SU-DHL-6 (cell line): ENCODE data around the gene ABLIM1.

Experiments
- EZH2phosphoT487 ChIP-seq: fragments of 200-600 bp; sonication (generic), shearing (Covaris generic); conservative IDR thresholded peaks from 2 replicates; pipeline ENCODE4 v1.6.1; 2018; ENCODE audit warnings: mild to moderate bottlenecking, antibody characterized with exemption, low read length, moderate library complexity, mixed read lengths
- TF ChIP-seq, protein P1 (sequence below): fragments of 200-600 bp; sonication (generic); IDR thresholded peaks from one replicate; pipeline ENCODE4 v1.5.1; 2017; ENCODE audit warnings: antibody characterized with exemption, mild to moderate bottlenecking, low read length, moderate library complexity; ENCODE audit not compliant: insufficient read depth, poor library complexity, severe bottlenecking

- TF ChIP-seq, protein P1, sequence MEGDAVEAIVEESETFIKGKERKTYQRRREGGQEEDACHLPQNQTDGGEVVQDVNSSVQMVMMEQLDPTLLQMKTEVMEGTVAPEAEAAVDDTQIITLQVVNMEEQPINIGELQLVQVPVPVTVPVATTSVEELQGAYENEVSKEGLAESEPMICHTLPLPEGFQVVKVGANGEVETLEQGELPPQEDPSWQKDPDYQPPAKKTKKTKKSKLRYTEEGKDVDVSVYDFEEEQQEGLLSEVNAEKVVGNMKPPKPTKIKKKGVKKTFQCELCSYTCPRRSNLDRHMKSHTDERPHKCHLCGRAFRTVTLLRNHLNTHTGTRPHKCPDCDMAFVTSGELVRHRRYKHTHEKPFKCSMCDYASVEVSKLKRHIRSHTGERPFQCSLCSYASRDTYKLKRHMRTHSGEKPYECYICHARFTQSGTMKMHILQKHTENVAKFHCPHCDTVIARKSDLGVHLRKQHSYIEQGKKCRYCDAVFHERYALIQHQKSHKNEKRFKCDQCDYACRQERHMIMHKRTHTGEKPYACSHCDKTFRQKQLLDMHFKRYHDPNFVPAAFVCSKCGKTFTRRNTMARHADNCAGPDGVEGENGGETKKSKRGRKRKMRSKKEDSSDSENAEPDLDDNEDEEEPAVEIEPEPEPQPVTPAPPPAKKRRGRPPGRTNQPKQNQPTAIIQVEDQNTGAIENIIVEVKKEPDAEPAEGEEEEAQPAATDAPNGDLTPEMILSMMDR = no peak
- TF ChIP-seq EZH2phosphoT487 = no peak
Observed at GRCh38 chr10:114542373-114542772, 115.7 kb downstream of the ABLIM1 start.
